ENCODE data around the gene MFSD1. TPM values are rescaled to one million over a fixed set of nuclear protein-coding genes. Genes with fewer than 3 reads are reported as not detected.

Gene MFSD1
- total and polyA plus RNA-seq, 9 of the 15 experiments (the other 6 are each of a cell fraction or from before 2014, with no cell fraction given): 8.7 to 49.5 (median 28.6) TPM

GRCh38 chr3:158839966-158840365 is 38.1 kb downstream of the MFSD1 start:
- peaks cover 15 to 29% of the 10 kb centered on the region in 2 experiments; a peak in 3 of 5 replicates for H3K27me3 ChIP-seq (ENCODE audit: control insufficient read depth in 2 of 2, insufficient read depth in 2 of 2, low read length in 2 of 2)
- DNase-seq (ENCODE audit: extremely low read depth in 1 of 4, low spot score in 3 of 4) (peak in 1 of 4 experiments; percentile 11), ATAC-seq (peak; percentile 44; the same call in 2 of the 3 replicates), FAIRE-seq (no peak)
- in situ Hi-C loops (cut with MboI) (loop anchor here (25.0 kb wide), 1 partner anchor 972 kb away; no protein-coding TSS in a partner anchor), intact Hi-C loops (cut with micrococcal nuclease) (loop anchor here (10.0 kb wide), 1 partner anchor 1165 kb away; no protein-coding TSS in a partner anchor)
- H2AFZ ChIP-seq (ENCODE audit: low read depth, low read length): no peak overlapping the region
- H3K9me1 ChIP-seq (ENCODE audit: control insufficient read depth, insufficient read depth, low read length): no peaks in the 10 kb centered on the region
- CTCF ChIA-PET (ENCODE audit: low intra/inter-chr PET ratio): no interaction called here
- H3K9me3 ChIP-seq (replicated peaks; ENCODE audit: control insufficient read depth, insufficient read depth, low read depth, low read length): no peaks in the 10 kb centered on the region
- 10% methylated on average over 6 of the region's 6 CpGs for WGBS (ENCODE audit: insufficient coverage, low coverage, missing lambda C conversion rate)
- H3K79me2 ChIP-seq (ENCODE audit: control insufficient read depth, insufficient read depth, low read length): no peaks in the 10 kb centered on the region
- TF ChIP-seq PCBP2 (IDR thresholded peaks at IDR 0.05; ENCODE audit: low read depth, low read length, poor library complexity, severe bottlenecking) (no peak), ZSCAN29 (IDR thresholded peaks at IDR 0.05) (no peak), KDM5B (IDR thresholded peaks at IDR 0.05; ENCODE audit: insufficient replicate concordance, low read depth, low read length) (no peak), MITF (IDR thresholded peaks at IDR 0.05) (no peak), FOXA3 (CRISPR knock-in tag; conservative IDR thresholded peaks at IDR 0.05 in 1 of 2, IDR thresholded peaks at IDR 0.05 in 1 of 2) (peak; percentile 82 to 92), FOS (IDR thresholded peaks at IDR 0.05; ENCODE audit: extremely low read depth, insufficient read length) (no peak)
- no peaks in the 10 kb centered on the region for H3K36me3 ChIP-seq (ENCODE audit: control insufficient read depth, insufficient read depth, low read length)
- H3K4me2 ChIP-seq (ENCODE audit: insufficient read depth, low read length): no peak overlapping the region
- no peak overlapping the region for H3K9ac ChIP-seq (ENCODE audit: insufficient read depth in 1 of 2, low read depth in 2 of 2, low read length in 2 of 2)
- no peak overlapping the region for H3K27ac ChIP-seq (ENCODE audit: extremely low read depth, low read depth, low read length)
- H3K4me3 ChIP-seq: no peak overlapping the region
- peaks cover 0 to 4% of the 10 kb centered on the region in 2 experiments; a peak in 1 of 5 replicates for H3K4me1 ChIP-seq (replicated peaks in 1 of 2; ENCODE audit: control insufficient read depth in 2 of 2, insufficient read depth in 2 of 2, low read length in 2 of 2)
- no peaks in the 10 kb centered on the region; the same call in 1 of the 2 replicates for H4K20me1 ChIP-seq (replicated peaks; ENCODE audit: control insufficient read depth, insufficient read depth, low read length)
- POLR2A ChIA-PET: interaction anchor here (0.6 to 1.1 kb wide), 3 partner anchors 10 to 159 kb away, joined by 3 to 5 read pairs (median 3); no protein-coding TSS in a partner anchor
- BruUV-seq (replicated peaks): no TSS peak

Measured in K562 (cell line).